Stimulated activated CD4-positive, alpha-beta T cell treated with anti-CD3 and anti-CD28 coated beads, Interleukin-1b, Interleukin-23, amount 100 ng/mL, for 48 hours (primary cell): ENCODE data around the gene APOM.

ENCODE experiments used
- DNase-seq: peaks from one replicate; pipeline ENCODE4 v3.0.0-alpha.2; 2020

Gene APOM

GRCh38 chr6:31655349-31656237 is at the start of gene APOM:
APOM (plus strand) TSS chr6:31655894; CDS start chr6:31655967, 73 bp downstream.
- DNase-seq, result no peak

GRCh38 chr6:31607317-31607716 is 48.4 kb upstream of the APOM start:
- DNase-seq, result no peak

GRCh38 chr6:31609519-31610406 is 45.9 kb upstream of the APOM start:
- DNase-seq, result no peak

GRCh38 chr6:31610968-31611367 is 44.7 kb upstream of the APOM start:
- no peak for DNase-seq

GRCh38 chr6:31614075-31614619 is 41.5 kb upstream of the APOM start:
- DNase-seq, result no peak

- DNase-seq, result no peak
Measured at GRCh38 chr6:31614684-31615578, 40.8 kb upstream of the APOM start, which contains the start of gene AIF1. AIF1 (plus strand) TSS chr6:31615234; CDS start chr6:31615330, 96 bp downstream.

- peak; percentile 22 for DNase-seq
Measured at GRCh38 chr6:31615748-31616147, 39.9 kb upstream of the APOM start.

GRCh38 chr6:31617010-31617409 is 38.7 kb upstream of the APOM start:
- DNase-seq, result no peak

GRCh38 chr6:31619805-31620585 is 35.7 kb upstream of the APOM start:
- peak; percentile 98 for DNase-seq

GRCh38 chr6:31620586-31621319 is 34.9 kb upstream of the APOM start, which contains the start of gene PRRC2A:
PRRC2A (plus strand) TSS chr6:31620715; CDS start chr6:31622790, 2,075 bp downstream.
- DNase-seq, result peak; percentile 97

- no peak for DNase-seq
Measured at GRCh38 chr6:31621320-31621939, 34.3 kb upstream of the APOM start.

GRCh38 chr6:31621991-31622390 is 33.7 kb upstream of the APOM start:
- DNase-seq, result no peak

GRCh38 chr6:31622684-31623091 is 33.0 kb upstream of the APOM start:
- DNase-seq, result no peak

GRCh38 chr6:31624070-31624469 is 31.6 kb upstream of the APOM start:
- no peak for DNase-seq

GRCh38 chr6:31626952-31627351 is 28.7 kb upstream of the APOM start:
- DNase-seq, result no peak

- no peak for DNase-seq
Measured at GRCh38 chr6:31627690-31628287, 27.9 kb upstream of the APOM start.

- no peak for DNase-seq
Measured at GRCh38 chr6:31629014-31629413, 26.7 kb upstream of the APOM start.

- DNase-seq, result no peak
Measured at GRCh38 chr6:31630177-31630934, 25.3 kb upstream of the APOM start.

- DNase-seq, result no peak
Measured at GRCh38 chr6:31631209-31631608, 24.5 kb upstream of the APOM start.
